VCaP (cell line): Measurements from ENCODE around the gene BBC3.

ENCODE experiments used
- H3K27ac ChIP-seq: fragments of 450-650 bp; 2 replicates; pipeline ENCODE4 v1.5.1; 2017
- TF ChIP-seq, protein P1 (sequence below): fragments of 450-650 bp; conservative IDR thresholded peaks from 2 replicates; pipeline ENCODE4 v1.5.1; 2017; ENCODE audit warnings: mild to moderate bottlenecking, moderate library complexity

Gene BBC3

DNA sequence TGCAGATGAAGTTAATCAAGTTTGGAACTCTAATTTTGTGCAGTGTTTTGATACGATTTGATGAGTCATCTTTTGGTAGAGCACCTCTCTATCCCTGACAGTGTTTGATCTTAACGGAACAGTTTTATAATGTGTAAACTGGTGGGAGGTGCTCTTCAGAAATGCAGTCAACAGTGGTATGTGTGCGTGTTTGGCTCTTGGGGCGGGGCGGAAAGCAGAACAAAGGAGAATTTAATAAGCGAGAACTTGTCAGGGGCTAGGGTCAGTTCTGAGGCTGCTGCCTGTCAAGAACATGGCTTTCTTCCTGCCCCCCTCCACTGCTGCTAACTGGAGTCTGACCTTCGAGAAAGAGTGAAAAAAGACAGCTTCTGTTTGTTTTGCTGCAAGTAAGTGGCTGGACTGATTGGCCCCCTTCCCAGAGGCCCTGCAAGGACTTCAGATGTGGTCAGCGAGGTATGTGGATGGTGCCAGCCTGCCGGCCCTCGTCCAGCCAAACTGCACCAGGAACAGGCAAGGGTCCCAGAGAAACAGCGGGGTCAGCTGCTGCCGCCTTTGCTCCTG is 40.8 kb downstream of the BBC3 start:
- TF ChIP-seq, protein P1, sequence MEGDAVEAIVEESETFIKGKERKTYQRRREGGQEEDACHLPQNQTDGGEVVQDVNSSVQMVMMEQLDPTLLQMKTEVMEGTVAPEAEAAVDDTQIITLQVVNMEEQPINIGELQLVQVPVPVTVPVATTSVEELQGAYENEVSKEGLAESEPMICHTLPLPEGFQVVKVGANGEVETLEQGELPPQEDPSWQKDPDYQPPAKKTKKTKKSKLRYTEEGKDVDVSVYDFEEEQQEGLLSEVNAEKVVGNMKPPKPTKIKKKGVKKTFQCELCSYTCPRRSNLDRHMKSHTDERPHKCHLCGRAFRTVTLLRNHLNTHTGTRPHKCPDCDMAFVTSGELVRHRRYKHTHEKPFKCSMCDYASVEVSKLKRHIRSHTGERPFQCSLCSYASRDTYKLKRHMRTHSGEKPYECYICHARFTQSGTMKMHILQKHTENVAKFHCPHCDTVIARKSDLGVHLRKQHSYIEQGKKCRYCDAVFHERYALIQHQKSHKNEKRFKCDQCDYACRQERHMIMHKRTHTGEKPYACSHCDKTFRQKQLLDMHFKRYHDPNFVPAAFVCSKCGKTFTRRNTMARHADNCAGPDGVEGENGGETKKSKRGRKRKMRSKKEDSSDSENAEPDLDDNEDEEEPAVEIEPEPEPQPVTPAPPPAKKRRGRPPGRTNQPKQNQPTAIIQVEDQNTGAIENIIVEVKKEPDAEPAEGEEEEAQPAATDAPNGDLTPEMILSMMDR: no peak
- H3K27ac ChIP-seq: peak overlapping the region; percentile 85

DNA sequence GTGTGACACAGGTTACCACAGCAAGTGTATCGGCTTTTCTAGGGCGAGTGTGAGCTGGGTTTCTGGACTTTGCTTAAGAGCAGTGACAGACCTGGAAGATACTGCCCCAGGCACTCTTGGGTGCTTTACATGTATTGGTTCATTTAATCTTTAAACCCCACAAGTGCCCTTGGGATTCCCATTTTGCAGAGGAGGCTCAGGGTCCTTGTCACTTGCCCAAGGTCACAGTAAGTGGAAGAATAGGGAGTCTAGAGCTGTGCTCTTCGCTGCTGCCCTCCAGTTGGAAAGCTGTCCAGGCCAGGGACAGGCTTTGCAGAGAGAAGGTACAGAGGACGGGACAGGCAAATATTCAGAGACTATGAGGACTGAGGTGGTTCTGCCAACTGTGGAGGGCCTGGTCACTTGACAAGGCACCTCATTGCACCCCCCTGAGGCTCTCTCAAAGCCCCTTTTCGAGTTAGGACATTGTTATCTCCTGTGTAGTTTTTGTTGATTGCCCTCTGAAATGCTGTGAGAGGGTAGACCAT is 42.4 kb downstream of the BBC3 start:
- TF ChIP-seq, protein P1: no peak
- peak overlapping the region; percentile 85 for H3K27ac ChIP-seq

DNA sequence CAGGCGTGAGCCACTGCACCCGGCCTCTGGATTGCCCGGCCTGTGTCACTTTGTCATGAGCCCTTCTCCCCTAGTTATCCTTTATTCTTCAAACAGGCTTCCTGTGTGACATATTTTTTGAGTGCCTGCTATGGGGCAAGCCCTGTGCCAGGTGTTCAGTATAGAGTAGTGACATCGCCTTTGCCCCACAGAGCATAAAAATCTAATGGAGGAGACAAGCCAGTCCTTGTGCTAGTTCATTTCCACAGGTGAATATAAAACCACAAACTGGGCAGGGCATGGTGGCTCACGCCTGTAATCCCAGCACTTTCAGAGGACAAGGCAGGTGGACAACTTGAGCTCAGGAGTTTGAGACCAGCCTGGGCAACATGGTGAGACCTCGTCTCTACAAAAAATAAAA is 43.2 kb downstream of the BBC3 start:
- TF ChIP-seq, protein P1: no peak
- peak overlapping the region; percentile 85 for H3K27ac ChIP-seq

DNA sequence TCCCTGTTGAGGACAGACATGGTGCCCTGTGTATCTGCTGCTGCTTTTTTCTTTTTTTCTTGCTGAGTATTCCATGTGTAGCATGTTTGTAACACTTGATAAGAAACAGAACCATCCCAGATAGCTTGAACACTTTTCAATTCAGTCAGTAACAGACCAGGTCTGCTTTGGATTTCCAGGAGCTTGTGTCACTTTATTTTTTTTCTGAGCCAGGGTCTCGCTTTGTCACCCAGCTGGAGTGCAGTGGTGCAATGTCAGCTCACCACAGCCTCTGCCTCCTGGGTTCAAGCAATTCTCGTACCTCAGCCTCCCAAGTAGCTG is 43.7 kb downstream of the BBC3 start:
- H3K27ac ChIP-seq: peak overlapping the region; percentile 85; the same call in 1 of the 2 replicates
- TF ChIP-seq, protein P1: no peak

DNA sequence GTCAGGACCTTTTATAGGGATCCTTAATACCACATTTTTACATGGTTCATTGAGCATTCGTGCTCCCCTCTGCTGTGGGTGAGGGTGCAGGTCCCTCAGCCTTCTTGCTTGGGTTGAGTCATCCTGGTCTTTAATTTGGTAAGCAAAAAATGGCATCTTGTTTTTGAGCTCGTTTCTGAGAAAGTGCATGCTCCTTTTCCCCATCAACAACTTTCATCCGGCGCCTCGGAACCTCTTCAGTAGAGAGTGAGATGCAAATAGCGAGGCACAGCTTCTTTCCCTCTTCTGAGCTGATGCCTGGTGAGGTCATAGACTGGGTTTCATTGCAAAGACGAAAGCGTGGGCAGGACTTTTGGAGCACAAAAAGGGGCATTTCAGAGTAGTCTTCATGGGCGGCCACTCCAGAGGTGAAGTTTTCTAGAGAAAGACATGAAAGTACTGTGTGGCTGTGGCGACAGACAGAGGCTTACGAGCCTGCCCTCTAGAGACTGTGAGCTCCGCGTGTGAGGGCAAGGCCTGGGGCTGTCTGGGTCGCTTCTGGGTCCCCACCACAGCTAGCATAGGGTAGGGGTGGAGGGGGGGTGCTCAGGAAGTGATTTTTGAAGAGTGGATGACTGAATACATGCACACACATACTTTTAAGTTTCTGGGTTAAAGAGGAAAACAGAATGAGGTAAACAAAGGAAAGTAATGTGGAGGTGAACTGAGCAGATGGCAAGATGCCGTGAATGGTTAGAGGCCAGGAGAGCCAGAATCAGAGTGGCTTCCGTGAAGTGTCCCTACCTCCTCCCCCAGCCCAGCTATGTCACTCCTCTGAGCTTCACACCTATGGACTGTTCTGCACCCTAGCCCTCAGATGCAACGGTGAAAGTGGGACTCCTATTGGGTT is 44.3 kb downstream of the BBC3 start:
- TF ChIP-seq, protein P1: no peak
- H3K27ac ChIP-seq: no peak overlapping the region

DNA sequence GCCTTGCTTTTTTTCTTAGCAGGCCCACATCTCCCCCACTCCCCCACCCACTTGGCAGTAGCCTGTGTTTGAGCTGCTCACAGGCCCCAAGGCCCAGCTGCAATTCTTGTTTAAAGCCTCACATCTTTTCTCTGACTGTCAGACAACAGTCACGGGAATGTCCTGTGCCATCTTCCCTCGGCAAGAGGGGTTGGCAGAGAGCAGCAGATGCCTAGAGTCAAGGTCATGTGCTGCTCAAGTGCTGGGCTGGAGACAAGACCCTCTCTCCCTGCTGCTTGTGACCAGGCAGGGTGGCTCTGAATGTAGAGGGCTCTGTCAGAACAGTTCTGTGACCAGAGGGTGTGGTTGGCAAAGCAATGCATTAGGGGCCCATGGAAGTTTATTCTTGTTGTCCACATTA is 47.4 kb downstream of the BBC3 start:
- TF ChIP-seq, protein P1: no peak
- no peak overlapping the region for H3K27ac ChIP-seq

DNA sequence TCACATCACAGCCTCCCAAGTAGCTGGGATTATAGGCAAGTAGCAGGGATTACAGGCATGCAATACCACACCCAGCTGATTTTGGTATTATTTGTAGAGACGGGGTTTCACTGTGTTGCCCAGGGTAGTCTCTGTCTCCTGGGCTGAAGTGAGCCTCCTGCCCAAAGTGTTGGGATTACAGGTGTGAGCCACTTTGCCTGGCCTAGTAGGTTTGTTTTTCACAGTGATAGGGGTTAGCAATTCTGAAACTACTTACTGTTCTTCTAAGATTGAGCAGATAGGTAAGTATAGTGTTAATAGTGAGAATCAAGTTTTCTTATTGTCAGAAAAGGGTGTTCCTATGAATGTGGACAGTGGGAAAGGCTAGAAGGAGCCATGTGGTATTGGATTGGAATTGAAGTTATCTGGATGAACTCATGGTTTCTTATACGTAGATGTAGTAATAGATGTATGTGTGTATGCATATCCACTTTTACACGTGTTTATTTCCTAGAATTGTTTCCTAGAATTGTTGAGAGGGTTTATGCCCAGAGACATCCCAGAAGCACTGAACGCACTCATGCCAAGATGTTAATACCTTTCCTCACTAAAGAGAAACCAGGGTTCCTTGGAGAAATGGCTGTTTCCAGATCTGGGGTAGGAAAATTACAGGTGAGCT is 51.2 kb downstream of the BBC3 start:
- TF ChIP-seq, protein P1: no peak
- H3K27ac ChIP-seq: no peak overlapping the region
